Gastroesophageal sphincter (tissue), 4 donors: ENCODE data around the gene LSMEM2. TPM values are rescaled to one million over a fixed set of nuclear protein-coding genes. Genes with fewer than 3 reads are reported as not detected.

Experiments
- ATAC-seq: fragments of 150-250 bp; one replicate; pipeline ENCODE4 v1.9.1; 2016; ENCODE audit warnings: mild to moderate bottlenecking, moderate library complexity
- H3K27ac ChIP-seq, 4 donors: fragments of 200-600 bp; sonication (generic) in 3 of 4; 1 replicate in 3 of 4; 2 replicates in 1 of 4; pipeline ENCODE4 v1.5.1; 2016 to 2019
- H3K27me3 ChIP-seq: fragments of 200-600 bp; sonication (generic); one replicate; pipeline ENCODE4 v1.5.1; 2019
- H3K36me3 ChIP-seq, 2 donors: fragments of 200-600 bp; sonication (generic); one replicate each; pipeline ENCODE4 v1.5.1; 2019; ENCODE audit warnings: control low read depth in 1 of 2
- H3K4me1 ChIP-seq, 3 donors: fragments of 200-600 bp; sonication (generic); 1 replicate in 2 of 3; 2 replicates in 1 of 3; pipeline ENCODE4 v1.5.1; 2016 to 2019; ENCODE audit warnings: control low read depth in 2 of 3
- H3K4me3 ChIP-seq, 2 donors: fragments of 200-600 bp; sonication (generic); one replicate each; pipeline ENCODE4 v1.5.1; 2019; ENCODE audit warnings: mild to moderate bottlenecking in 1 of 2, moderate library complexity in 1 of 2
- H3K9me3 ChIP-seq, 3 donors: fragments of 200-600 bp; sonication (generic); one replicate each; pipeline ENCODE4 v1.5.1; 2017 to 2019; ENCODE audit warnings: control low read depth in 2 of 3
- EP300 ChIP-seq: sonication (generic); formaldehyde crosslinking; IDR thresholded peaks from one replicate; pipeline ENCODE4 v1.6.1; 2017; ENCODE audit warnings: antibody characterized with exemption, mild to moderate bottlenecking
- POLR2A ChIP-seq, 2 donors: fragments of 450-650 bp; IDR thresholded peaks; one replicate each; pipeline ENCODE4 v1.6.1; 2017; ENCODE audit warnings: antibody characterized with exemption in 2 of 2, mild to moderate bottlenecking in 2 of 2, moderate library complexity in 1 of 2
- POLR2AphosphoS5 ChIP-seq: sonication (generic); formaldehyde crosslinking; IDR thresholded peaks from one replicate; pipeline ENCODE4 v1.6.1; 2017; ENCODE audit warnings: antibody characterized with exemption
- WGBS, 2 donors: methylation state at CpG; one replicate each; pipeline ENCODE4 v1.1.5; 2018; ENCODE audit warnings: low coverage in 1 of 2; 5-methylcytosine and 5-hydroxymethylcytosine counted together
- total RNA-seq, 4 donors: library from RNA; depleted of rRNA; stranded (reverse); fragments of >200 nt; gene quantifications; one replicate each; pipeline ENCODE4 v1.1.0, GENCODE V29; 2016
- TF ChIP-seq, protein P1 (sequence below), 4 experiments: fragments of 200-600 bp in 2 of 4; fragments of 450-650 bp in 2 of 4; sonication (generic) in 1 of 4; IDR thresholded peaks; one replicate each; pipeline ENCODE4 v1.5.1; 2017 to 2019; ENCODE audit warnings: antibody characterized with exemption in 4 of 4, mild to moderate bottlenecking in 2 of 4, moderate library complexity in 2 of 4

Gene LSMEM2
- total RNA-seq, 4 donors from 2014 or later = not detected

DNA sequence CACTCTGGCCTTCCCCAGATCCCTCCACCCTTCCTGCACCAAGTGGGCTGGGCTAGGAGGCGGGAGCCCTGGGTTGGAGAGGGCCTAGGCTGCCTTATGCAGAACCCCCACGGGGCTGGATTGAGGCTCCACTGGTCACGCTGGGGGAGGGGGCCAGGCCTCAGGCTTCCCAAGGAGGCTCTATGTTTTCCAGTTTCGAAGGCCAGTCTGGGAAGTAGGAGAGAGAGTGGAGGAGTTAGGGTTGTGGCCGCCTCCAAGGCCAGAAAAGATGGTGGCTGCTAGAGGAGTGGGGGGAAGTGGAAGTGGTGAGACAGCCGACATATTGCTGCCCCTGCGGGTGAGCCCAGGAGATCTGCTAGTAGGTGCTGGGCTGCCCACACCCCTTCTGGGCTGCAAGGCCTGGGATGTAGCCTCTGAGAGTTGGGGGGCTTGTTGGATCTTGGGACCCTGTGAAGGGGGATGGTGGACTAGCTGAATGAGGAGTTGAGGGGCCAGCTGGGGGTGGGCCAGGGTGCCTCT is 41.7 kb upstream of the LSMEM2 start:
- TF ChIP-seq, protein P1, sequence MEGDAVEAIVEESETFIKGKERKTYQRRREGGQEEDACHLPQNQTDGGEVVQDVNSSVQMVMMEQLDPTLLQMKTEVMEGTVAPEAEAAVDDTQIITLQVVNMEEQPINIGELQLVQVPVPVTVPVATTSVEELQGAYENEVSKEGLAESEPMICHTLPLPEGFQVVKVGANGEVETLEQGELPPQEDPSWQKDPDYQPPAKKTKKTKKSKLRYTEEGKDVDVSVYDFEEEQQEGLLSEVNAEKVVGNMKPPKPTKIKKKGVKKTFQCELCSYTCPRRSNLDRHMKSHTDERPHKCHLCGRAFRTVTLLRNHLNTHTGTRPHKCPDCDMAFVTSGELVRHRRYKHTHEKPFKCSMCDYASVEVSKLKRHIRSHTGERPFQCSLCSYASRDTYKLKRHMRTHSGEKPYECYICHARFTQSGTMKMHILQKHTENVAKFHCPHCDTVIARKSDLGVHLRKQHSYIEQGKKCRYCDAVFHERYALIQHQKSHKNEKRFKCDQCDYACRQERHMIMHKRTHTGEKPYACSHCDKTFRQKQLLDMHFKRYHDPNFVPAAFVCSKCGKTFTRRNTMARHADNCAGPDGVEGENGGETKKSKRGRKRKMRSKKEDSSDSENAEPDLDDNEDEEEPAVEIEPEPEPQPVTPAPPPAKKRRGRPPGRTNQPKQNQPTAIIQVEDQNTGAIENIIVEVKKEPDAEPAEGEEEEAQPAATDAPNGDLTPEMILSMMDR (IDR thresholded peaks at IDR 0.05) = no peak
- TF ChIP-seq POLR2AphosphoS5 = no peak
- TF ChIP-seq EP300 = no peak
- no peak for TF ChIP-seq POLR2A (IDR thresholded peaks at IDR 0.05)
- Histone ChIP-seq H3K27ac (peak overlapping the region; percentile 83 to 100 (median 97)), H3K36me3 (peaks cover 0 to 6% of the 10 kb centered on the region in 2 donors), H3K9me3 (no peaks in the 10 kb centered on the region), H3K27me3 (no peaks in the 10 kb centered on the region), H3K4me3 (peak overlapping the region; percentile 67 to 94), H3K4me1 (peaks cover 0 to 60% (median 50%) of the 10 kb centered on the region in 3 donors)
- no peak for ATAC-seq
- WGBS, 2 donors = 0% methylated on average over 2 to 3 of the region's 7 CpGs

DNA sequence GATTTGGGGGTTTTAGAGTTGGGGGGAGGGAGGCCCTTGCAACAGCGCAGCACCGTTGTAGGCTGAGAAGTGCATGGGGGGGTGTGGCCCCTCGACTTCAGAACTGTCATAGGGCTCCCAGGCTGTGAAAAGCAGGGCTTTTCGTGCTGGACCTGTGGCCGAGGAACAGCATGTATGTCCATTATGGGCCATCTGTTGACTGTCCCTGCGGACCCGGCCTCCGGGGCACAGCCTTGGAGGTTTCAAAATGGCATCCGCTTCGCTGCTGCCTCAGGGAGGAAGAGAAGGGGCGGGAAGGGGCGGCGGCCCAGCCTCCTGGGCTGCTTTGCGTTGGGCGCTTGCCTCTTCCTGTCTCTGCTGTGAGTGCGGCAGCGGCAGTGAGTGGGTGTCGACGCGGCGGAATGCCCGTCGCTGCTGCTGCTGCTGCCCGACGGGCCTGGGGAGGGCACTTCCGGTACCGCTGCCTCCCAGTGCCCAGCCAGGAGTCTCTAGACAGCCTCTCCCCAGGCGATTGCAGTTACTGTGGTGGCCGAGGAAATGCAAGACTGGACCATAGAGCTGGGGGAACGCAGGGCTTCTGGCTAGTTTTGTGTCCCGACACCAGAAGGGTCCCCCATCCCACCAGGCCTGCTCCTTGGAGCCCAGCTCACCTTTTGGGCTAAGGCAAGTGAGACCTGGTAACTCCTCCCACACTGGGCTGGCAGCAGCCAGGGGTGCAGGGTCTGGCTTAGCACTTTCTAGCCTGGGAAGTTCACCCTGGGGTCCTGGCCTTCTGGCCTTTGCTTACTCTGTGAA is 40.9 kb upstream of the LSMEM2 start:
- H3K36me3 ChIP-seq = peaks cover 0 to 6% of the 10 kb centered on the region in 2 donors
- WGBS, 2 donors = 0% methylated on average over 3 of the region's 31 CpGs
- peak overlapping the region; percentile 67 to 94 for H3K4me3 ChIP-seq
- peak; percentile 37 for ATAC-seq
- H3K27me3 ChIP-seq = no peaks in the 10 kb centered on the region
- no peak for TF ChIP-seq EP300
- peak; percentile 75 for TF ChIP-seq POLR2AphosphoS5
- peak; percentile 37 for TF ChIP-seq POLR2A (IDR thresholded peaks at IDR 0.05)
- TF ChIP-seq, protein P1 (IDR thresholded peaks at IDR 0.05) = peak in 1 of 4 experiments; percentile 10
- peak overlapping the region; percentile 83 to 100 (median 97) for H3K27ac ChIP-seq
- H3K4me1 ChIP-seq = peaks cover 0 to 68% (median 58%) of the 10 kb centered on the region in 3 donors
- H3K9me3 ChIP-seq = no peaks in the 10 kb centered on the region

DNA sequence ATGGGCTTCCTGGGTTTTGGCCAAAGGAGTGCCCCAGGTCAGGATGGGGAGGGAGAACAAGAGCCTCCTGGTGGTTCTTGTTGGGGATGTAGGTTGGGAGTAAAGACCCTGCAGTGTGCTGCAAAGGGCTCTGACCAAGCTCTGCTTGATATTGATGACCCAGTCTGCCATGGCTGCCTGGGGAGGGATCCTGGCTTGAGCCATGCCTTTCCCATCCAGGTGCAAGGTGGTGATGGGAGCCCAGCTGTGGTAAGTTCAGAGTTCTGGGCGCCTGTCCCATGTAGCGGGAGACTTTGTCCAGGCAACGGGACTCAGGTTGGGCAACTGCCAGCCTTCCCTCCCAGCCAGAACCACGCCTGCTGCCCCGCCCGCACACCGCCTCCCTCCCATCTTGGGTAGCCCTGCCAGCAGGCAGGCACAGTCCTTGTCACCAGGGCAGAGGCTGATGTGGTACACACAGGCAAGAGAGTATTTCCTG is 40.3 kb upstream of the LSMEM2 start:
- H3K27me3 ChIP-seq = no peaks in the 10 kb centered on the region
- H3K4me1 ChIP-seq = peaks cover 0 to 74% (median 64%) of the 10 kb centered on the region in 3 donors

DNA sequence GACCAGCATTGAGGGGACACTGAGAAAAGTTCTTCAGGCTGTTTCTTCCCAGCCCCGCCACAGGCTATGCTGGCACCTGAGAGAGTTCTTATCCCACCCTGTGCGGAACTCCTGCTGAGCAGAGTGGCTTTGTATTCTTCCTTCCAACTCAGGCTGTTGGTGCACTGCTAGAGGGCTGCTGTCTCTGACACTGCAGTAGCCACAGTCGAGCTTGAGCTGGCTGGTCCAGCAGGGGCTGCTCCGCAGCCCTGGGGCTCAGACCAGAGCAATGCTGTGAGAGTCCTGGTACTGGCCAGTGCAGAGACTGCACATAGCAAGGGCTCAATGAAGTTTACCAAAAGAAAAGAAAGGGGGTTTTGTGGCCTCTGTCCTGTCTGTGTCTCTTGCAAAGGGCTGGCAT is 39.2 kb upstream of the LSMEM2 start:
- Histone ChIP-seq H3K36me3 (peaks cover 0 to 11% of the 10 kb centered on the region in 2 donors), H3K4me1 (peaks cover 0 to 85% (median 71%) of the 10 kb centered on the region in 3 donors), H3K4me3 (peak overlapping the region in 1 of 2 donors; percentile 94), H3K9me3 (no peaks in the 10 kb centered on the region), H3K27ac (peak overlapping the region in 3 of 4 donors; percentile 96 to 100 (median 98)), H3K27me3 (no peaks in the 10 kb centered on the region)
- TF ChIP-seq POLR2AphosphoS5 (no peak), EP300 (no peak), POLR2A (IDR thresholded peaks at IDR 0.05) (no peak)
- TF ChIP-seq, protein P1 (IDR thresholded peaks at IDR 0.05) = no peak
- no peak for ATAC-seq
- 75% methylated on average over 2 of the region's 4 CpGs; no CpG with 5 or more reads in 1 of the 2 donors for WGBS, 2 donors

More for the DNA sequence above, 40.3 kb upstream of the LSMEM2 start:
- Histone ChIP-seq H3K27ac (peak overlapping the region; percentile 83 to 100 (median 97)), H3K4me3 (peak overlapping the region; percentile 67 to 94), H3K36me3 (peaks cover 0 to 6% of the 10 kb centered on the region in 2 donors), H3K9me3 (no peaks in the 10 kb centered on the region)
- peak; percentile 65 for TF ChIP-seq POLR2AphosphoS5
- TF ChIP-seq EP300 = no peak
- WGBS, 2 donors = no CpG with 5 or more reads among the region's 7 CpGs
- ATAC-seq = peak; percentile 20

DNA sequence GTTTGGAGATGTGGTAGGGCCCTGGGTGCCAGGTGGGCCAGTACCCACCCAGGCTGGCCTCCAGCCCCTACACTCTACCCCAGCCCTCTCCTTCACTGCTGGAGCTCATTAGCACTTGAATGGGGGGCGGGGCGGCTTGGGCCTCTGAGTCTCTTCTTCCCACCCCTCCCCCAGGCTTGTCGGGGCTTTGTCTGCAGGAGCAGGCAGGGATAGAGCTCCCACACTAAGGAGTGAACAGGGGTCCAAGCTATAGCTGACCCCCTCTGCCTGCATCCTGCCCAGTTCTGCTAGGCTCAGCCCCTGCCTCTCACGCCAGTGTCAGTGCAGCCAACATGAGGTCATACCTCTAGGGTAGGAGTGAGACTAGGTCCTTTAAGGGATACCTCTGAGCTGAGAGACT is 37.7 kb upstream of the LSMEM2 start:
- WGBS, 2 donors = no CpG with 5 or more reads among the region's 4 CpGs
- Histone ChIP-seq H3K4me1 (peaks cover 0 to 91% (median 78%) of the 10 kb centered on the region in 3 donors), H3K27me3 (no peaks in the 10 kb centered on the region), H3K4me3 (no peak overlapping the region), H3K27ac (peak overlapping the region in 3 of 4 donors; percentile 84 to 100 (median 96)), H3K36me3 (peaks cover 0 to 11% of the 10 kb centered on the region in 2 donors), H3K9me3 (no peaks in the 10 kb centered on the region)
- TF ChIP-seq POLR2AphosphoS5 = no peak
- TF ChIP-seq, protein P1 (IDR thresholded peaks at IDR 0.05) = no peak
- no peak for TF ChIP-seq EP300
- no peak for TF ChIP-seq POLR2A (IDR thresholded peaks at IDR 0.05)
- no peak for ATAC-seq
